Left lung (tissue), 10 donors: Measurements from ENCODE around the gene C1orf198. TPM values are rescaled to one million over a fixed set of nuclear protein-coding genes. Genes with fewer than 3 reads are reported as not detected.

Experiments
- ATAC-seq: fragments of 200-7000 bp; cut with Tn5 transposase; one replicate; pipeline ENCODE4 v1.9.1; 2020; ENCODE audit warnings: moderate library complexity
- DNase-seq, 4 donors: peaks; one replicate each; pipeline ENCODE4 v3.0.0-alpha.2; 2013 to 2020
- H3K27ac ChIP-seq, 2 donors: fragments of 200-600 bp; sonication (generic) in 1 of 2; one replicate each; pipeline versions ENCODE4 v1.5.0 to v1.8.0; 2020 to 2021
- H3K27me3 ChIP-seq, 2 donors: fragments of 200-600 bp; sonication (generic) in 1 of 2; one replicate each; pipeline versions ENCODE4 v1.5.0 to v1.8.0; 2020 to 2021
- H3K36me3 ChIP-seq, 2 donors: fragments of 200-600 bp; sonication (generic) in 1 of 2; one replicate each; pipeline versions ENCODE4 v1.5.0 to v1.8.0; 2020 to 2021
- H3K4me1 ChIP-seq, 2 donors: fragments of 200-600 bp; one replicate each; pipeline ENCODE4 v1.8.0; 2021
- H3K4me3 ChIP-seq, 2 donors: fragments of 200-600 bp; sonication (generic) in 1 of 2; one replicate each; pipeline versions ENCODE4 v1.5.0 to v1.8.0; 2020 to 2021; ENCODE audit warnings: mild to moderate bottlenecking in 1 of 2
- H3K9me3 ChIP-seq, 2 donors: fragments of 200-600 bp; sonication (generic) in 1 of 2; one replicate each; pipeline versions ENCODE4 v1.5.0 to v1.8.0; 2020 to 2021
- CTCF ChIP-seq, 2 donors: fragments of 200-600 bp; sonication (generic) in 1 of 2; IDR thresholded peaks; one replicate each; pipeline versions ENCODE4 v1.5.0 to v1.8.0; 2021; ENCODE audit warnings: antibody characterized with exemption in 2 of 2
- intact Hi-C, 2 donors: fragments of 100-400 bp; cut with DNase I; formaldehyde crosslinking; loops; one replicate each; pipeline versions ENCODE4 v1.11.2 to v1.14.2; 2022
- polyA plus RNA-seq, 6 donors: library from polyadenylated mRNA; unstranded; fragments of 120-200 nt; gene quantifications; one replicate each; pipeline ENCODE4 v1.2.1, GENCODE V29; 2013; ENCODE audit not compliant: insufficient read length in 6 of 6
- total RNA-seq, 2 donors: library from RNA; stranded (reverse); fragmentation: NEBNext Ultra II Directional; extraction: Animal tissue kit (Norgen Biotek cat#: 25700); gene quantifications; one replicate each; pipeline ENCODE4 v1.2.1, GENCODE V29; 2021
- donor health status: DM: no; HTN: yes; CAD: no.
- donor health status: DM: no; HTN: no; CAD: no.

Gene C1orf198
- total and polyA plus RNA-seq, 8 donors: 36.2 to 116 (median 78.3) TPM

GRCh38 chr1:230787471-230787870 is 80.8 kb downstream of the C1orf198 start:
- H3K36me3 ChIP-seq: no peaks in the 10 kb centered on the region
- H3K27ac ChIP-seq: no peak overlapping the region
- H3K9me3 ChIP-seq: no peaks in the 10 kb centered on the region
- H3K4me3 ChIP-seq: no peak overlapping the region
- no peak for DNase-seq
- intact Hi-C loops: no loop called here
- ATAC-seq: no peak
- H3K27me3 ChIP-seq: no peaks in the 10 kb centered on the region
- TF ChIP-seq CTCF (IDR thresholded peaks at IDR 0.05): no peak
- H3K4me1 ChIP-seq: no peaks in the 10 kb centered on the region

Other genes starting within 250 kb of the C1orf198 start
- 10 to 100 TPM; 26.1 to 27.0 TPM for gene COG2, start 226.0 kb downstream of the C1orf198 start, total RNA-seq
- 10 to 100 TPM; 26.7 to 33.4 (median 28.2) TPM for gene COG2, start 226.0 kb downstream of the C1orf198 start, polyA plus RNA-seq
- 1 to 10 TPM; 2.8 to 2.9 TPM for gene AGT, start 154.4 kb downstream of the C1orf198 start, total RNA-seq
- 1 to 10 TPM in 1 of 6 donors, under 1 TPM in 5; 0.28 to 1.2 (median 0.63) TPM for gene AGT, start 154.4 kb downstream of the C1orf198 start, polyA plus RNA-seq
- 1 to 10 TPM; 3.2 to 5.0 TPM for gene CAPN9, start 121.1 kb downstream of the C1orf198 start, total RNA-seq
- 1 to 10 TPM in 4 of 6 donors, under 1 TPM in 2; 0.84 to 2.8 (median 1.3) TPM for gene CAPN9, start 121.1 kb downstream of the C1orf198 start, polyA plus RNA-seq
- gene TTC13, start 110.3 kb upstream of the C1orf198 start, total RNA-seq: 10 to 100 TPM; 15.2 to 24.3 TPM
- gene TTC13, start 110.3 kb upstream of the C1orf198 start, polyA plus RNA-seq: 10 to 100 TPM; 20.3 to 29.4 (median 25.8) TPM
- gene ARV1, start 110.6 kb upstream of the C1orf198 start, total RNA-seq: 10 to 100 TPM; 16.9 to 19.7 TPM
- 10 to 100 TPM; 20.9 to 25.8 (median 23.8) TPM for gene ARV1, start 110.6 kb upstream of the C1orf198 start, polyA plus RNA-seq
- 10 to 100 TPM; 12.3 to 18.8 TPM for gene FAM89A, start 171.7 kb upstream of the C1orf198 start, total RNA-seq
- gene FAM89A, start 171.7 kb upstream of the C1orf198 start, polyA plus RNA-seq: 10 to 100 TPM; 15.6 to 26.6 (median 18.8) TPM